GM12878 (cell line): ENCODE data around the gene DGKQ. TPM values are rescaled to one million over a fixed set of nuclear protein-coding genes. Genes with fewer than 3 reads are reported as not detected.
A peak's percentile ranks its signal among the peaks of the same experiment; 100 is the strongest.

Source experiments
- ATF7 ChIP-seq: fragments of 450-650 bp; IDR thresholded peaks from 2 replicates; pipeline ENCODE4 v1.6.1; 2016; ENCODE audit warnings: low read depth, mild to moderate bottlenecking
- CBFB ChIP-seq: IDR thresholded peaks from 2 replicates; pipeline ENCODE4 v1.6.1; 2016; ENCODE audit warnings: antibody characterized with exemption, low read depth
- CBX5 ChIP-seq: sonication (generic); IDR thresholded peaks from 2 replicates; pipeline ENCODE4 v1.6.1; 2016; ENCODE audit warnings: low read depth, moderate library complexity, mild to moderate bottlenecking, inconsistent platforms
- E2F4 ChIP-seq: IDR thresholded peaks from 2 replicates; pipeline ENCODE4 v1.6.1; 2012; ENCODE audit warnings: low read depth, low read length, improper control_type of control experiment
- E4F1 ChIP-seq: fragments of 450-650 bp; IDR thresholded peaks from 2 replicates; pipeline ENCODE4 v1.6.1; 2018; ENCODE audit warnings: borderline replicate concordance, mild to moderate bottlenecking; ENCODE audit not compliant: partially characterized antibody
- GABPA ChIP-seq: IDR thresholded peaks from 2 replicates; pipeline ENCODE4 v1.6.1; 2014; ENCODE audit warnings: antibody characterized with exemption, low read depth, mild to moderate bottlenecking, inconsistent platforms
- LARP7 ChIP-seq: fragments of 450-650 bp; IDR thresholded peaks from 2 replicates; pipeline ENCODE4 v1.6.1; 2017; ENCODE audit warnings: mild to moderate bottlenecking
- POLR2A ChIP-seq: IDR thresholded peaks from 2 replicates; pipeline ENCODE4 v1.6.1; 2011; ENCODE audit warnings: low read depth, mild to moderate bottlenecking, low read length
- REST ChIP-seq: IDR thresholded peaks from 2 replicates; pipeline ENCODE4 v1.6.1; 2012; ENCODE audit warnings: mild to moderate bottlenecking, low read depth, low read length
- SKIL ChIP-seq: fragments of 450-650 bp; IDR thresholded peaks from 2 replicates; pipeline ENCODE4 v1.6.1; 2017; ENCODE audit warnings: mild to moderate bottlenecking, low read depth, inconsistent platforms; ENCODE audit not compliant: poor library complexity, severe bottlenecking
- SMAD1 ChIP-seq: fragments of 450-650 bp; IDR thresholded peaks from 2 replicates; pipeline ENCODE4 v1.6.1; 2018; ENCODE audit warnings: mild to moderate bottlenecking, low read depth; ENCODE audit not compliant: partially characterized antibody
- SMC3 ChIP-seq: IDR thresholded peaks from 2 replicates; pipeline ENCODE4 v1.6.1; 2011; ENCODE audit warnings: low read length, improper control_type of control experiment, borderline replicate concordance
- SUPT20H ChIP-seq: IDR thresholded peaks from 2 replicates; pipeline ENCODE4 v1.6.1; 2011; ENCODE audit warnings: low read depth, mild to moderate bottlenecking, low read length, moderate library complexity, borderline replicate concordance; ENCODE audit not compliant: control insufficient read depth
- TARDBP ChIP-seq: IDR thresholded peaks from 2 replicates; pipeline ENCODE4 v1.6.1; 2016; ENCODE audit warnings: borderline replicate concordance
- YY1 ChIP-seq: IDR thresholded peaks from 2 replicates; pipeline ENCODE4 v1.6.1; 2011; ENCODE audit warnings: low read depth, mild to moderate bottlenecking, low read length
- ZNF384 ChIP-seq: IDR thresholded peaks from 2 replicates; pipeline ENCODE4 v1.6.1; 2012; ENCODE audit warnings: low read depth, mild to moderate bottlenecking, low read length, improper control_type of control experiment, borderline replicate concordance
- ZSCAN29 ChIP-seq: fragments of 450-650 bp; IDR thresholded peaks from 2 replicates; pipeline ENCODE4 v1.6.1; 2017; ENCODE audit warnings: mild to moderate bottlenecking, moderate library complexity
- polyA plus RNA-seq, 11 experiments: library from polyadenylated mRNA; depleted of rRNA in 4 of 11; unstranded in 6 of 11; stranded (reverse) in 5 of 11; fragments of >200 nt; fragmentation: Nextera tagmentation in 4 of 11; fragmentation: Illumina TruSeq in 1 of 11; extraction: Ambion mirVana in 4 of 11; extraction: Trizol in 1 of 11; gene quantifications; 1 replicate in 1 of 11; 2 replicates in 10 of 11; pipeline versions ENCODE4 v1.2.1 to v1.2.3, GENCODE V29; 2011 to 2016; ENCODE audit warnings: inconsistent platforms in 2 of 11, missing spikeins in 2 of 11, low read depth in 1 of 11
- total RNA-seq, 4 experiments: library from RNA; depleted of rRNA in 3 of 4; stranded (reverse); fragments of >200 nt in 3 of 4; fragmentation: Illumina TruSeq in 1 of 4; extraction: Trizol in 1 of 4; gene quantifications; 2 replicates each; pipeline versions ENCODE4 v1.2.1 to v1.2.3, GENCODE V29; 2013 to 2021

DGKQ gene
- total and polyA plus RNA-seq, 10 of the 15 experiments (the other 5 are each of a cell fraction or from before 2014, with no cell fraction given), result 0.11 to 10.5 (median 1.4) TPM

- TF ChIP-seq TARDBP, result no peak
- peak; percentile 91 for TF ChIP-seq LARP7
- TF ChIP-seq E4F1, result peak; percentile 56
- no peak for TF ChIP-seq SUPT20H
- TF ChIP-seq POLR2A, result peak; percentile 98
- no peak for TF ChIP-seq ZNF384
- TF ChIP-seq ATF7, result no peak
- no peak for TF ChIP-seq SMAD1
- TF ChIP-seq YY1, result peak; percentile 80; the same call in 1 of the 2 replicates
- TF ChIP-seq REST, result no peak
- TF ChIP-seq GABPA, result peak; percentile 63; the same call in 1 of the 2 replicates
- TF ChIP-seq CBFB, result peak; percentile 25; the same call in 1 of the 2 replicates
- TF ChIP-seq SMC3, result no peak; the same call in 1 of the 2 replicates
- no peak for TF ChIP-seq ZSCAN29
- TF ChIP-seq CBX5, result no peak
- no peak for TF ChIP-seq SKIL
- peak; percentile 78; the same call in 1 of the 2 replicates for TF ChIP-seq E2F4
Observed at GRCh38 chr4:931960-932712, 41.2 kb downstream of the DGKQ start, which contains the start of the genes GAK and TMEM175 (continued).
